Breast epithelium (tissue), 4 donors: ENCODE results near the gene CCNL2. TPM values are rescaled to one million over a fixed set of nuclear protein-coding genes. Genes with fewer than 3 reads are reported as not detected.
A peak's percentile ranks its signal among the peaks of the same experiment; 100 is the strongest.

Experiments used
- DNase-seq, 2 donors: peaks; one replicate each; pipeline ENCODE4 v3.0.0-alpha.2; 2019; ENCODE audit warnings: low spot score in 2 of 2
- H3K27ac ChIP-seq, 2 donors: fragments of 200-600 bp; sonication (generic) in 1 of 2; one replicate each; pipeline ENCODE4 v1.5.1; 2016 to 2019; ENCODE audit warnings: mild to moderate bottlenecking in 1 of 2
- H3K27me3 ChIP-seq, 2 donors: fragments of 200-600 bp; sonication (generic) in 1 of 2; one replicate each; pipeline versions ENCODE4 v1.5.1 to v1.6.0; 2017 to 2019; ENCODE audit warnings: control low read depth in 1 of 2, mild to moderate bottlenecking in 1 of 2
- H3K36me3 ChIP-seq: fragments of 200-600 bp; one replicate; pipeline ENCODE4 v1.5.1; 2019
- H3K4me1 ChIP-seq, 2 donors: fragments of 200-600 bp; sonication (generic); one replicate each; pipeline ENCODE4 v1.5.1; 2016 to 2019; ENCODE audit warnings: control low read depth in 1 of 2
- H3K4me3 ChIP-seq, 3 donors: fragments of 200-600 bp; sonication (generic); 1 replicate in 2 of 3; 2 replicates in 1 of 3; pipeline ENCODE4 v1.5.1; 2016 to 2019; ENCODE audit warnings: mild to moderate bottlenecking in 3 of 3, moderate library complexity in 2 of 3
- H3K9me3 ChIP-seq, 2 donors: fragments of 200-600 bp; sonication (generic) in 1 of 2; one replicate each; pipeline ENCODE4 v1.5.1; 2016 to 2019; ENCODE audit warnings: control low read depth in 1 of 2
- POLR2A ChIP-seq: fragments of 450-650 bp; IDR thresholded peaks from one replicate; pipeline ENCODE4 v1.6.1; 2016; ENCODE audit warnings: antibody characterized with exemption, mild to moderate bottlenecking, moderate library complexity
- POLR2AphosphoS5 ChIP-seq, 3 donors: sonication (generic); formaldehyde crosslinking; IDR thresholded peaks; one replicate each; pipeline ENCODE4 v1.6.1; 2017; ENCODE audit warnings: antibody characterized with exemption in 3 of 3
- intact Hi-C: fragments of 100-400 bp; cut with DNase I; formaldehyde crosslinking; loops from one replicate; pipeline ENCODE4 v1.15.1; 2023; ENCODE audit warnings: low total_unique reads
- total RNA-seq, 3 donors: library from RNA; depleted of rRNA; stranded (reverse); fragments of >200 nt; gene quantifications; one replicate each; pipeline ENCODE4 v1.1.0, GENCODE V29; 2016
- TF ChIP-seq, protein P1 (sequence below), 3 donors: fragments of 450-650 bp; IDR thresholded peaks; one replicate each; pipeline ENCODE4 v1.5.1; 2016 to 2017; ENCODE audit warnings: antibody characterized with exemption in 3 of 3, mild to moderate bottlenecking in 3 of 3, moderate library complexity in 3 of 3

Gene CCNL2
- total RNA-seq, 3 donors from 2014 or later = 170 to 325 (median 285) TPM

DNA sequence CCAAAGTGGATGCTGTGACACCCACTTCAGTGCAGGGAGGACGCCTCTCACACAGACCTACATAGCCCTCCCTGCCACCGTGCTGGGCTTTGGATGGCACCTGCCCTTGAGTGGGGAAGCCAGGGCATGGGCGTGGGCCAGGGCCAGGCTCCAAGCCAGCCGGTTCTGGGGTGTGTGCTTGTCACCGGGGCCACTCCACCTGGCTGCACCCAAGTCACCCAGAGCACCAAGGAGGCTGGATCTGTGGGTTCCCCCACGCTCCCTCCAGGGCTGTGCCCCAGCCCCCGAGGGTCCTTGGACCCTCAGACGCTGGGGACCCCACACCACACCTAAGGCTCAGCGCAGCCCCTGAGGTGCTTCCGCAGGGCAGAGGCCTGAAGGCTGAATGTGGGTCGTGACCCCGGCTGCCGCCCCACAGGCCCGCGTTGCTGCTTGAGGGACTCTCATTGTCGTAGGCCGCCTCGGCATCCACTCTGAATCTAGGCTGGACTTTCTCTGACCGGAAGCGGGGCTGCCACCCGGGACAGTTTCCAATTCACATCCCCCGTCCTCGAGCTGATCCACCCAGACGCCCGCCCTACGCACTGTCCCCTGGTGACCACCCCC, 42.2 kb downstream of the CCNL2 start:
- Histone ChIP-seq H3K4me1 (peaks cover 28 to 35% of the 10 kb centered on the region in 2 donors), H3K36me3 (no peaks in the 10 kb centered on the region), H3K9me3 (no peaks in the 10 kb centered on the region), H3K27ac (peak overlapping the region; percentile 92 to 98), H3K27me3 (no peaks in the 10 kb centered on the region), H3K4me3 (peak overlapping the region; percentile 70 to 76 (median 71))
- no peak for TF ChIP-seq POLR2AphosphoS5 (IDR thresholded peaks at IDR 0.05)
- TF ChIP-seq, protein P1, sequence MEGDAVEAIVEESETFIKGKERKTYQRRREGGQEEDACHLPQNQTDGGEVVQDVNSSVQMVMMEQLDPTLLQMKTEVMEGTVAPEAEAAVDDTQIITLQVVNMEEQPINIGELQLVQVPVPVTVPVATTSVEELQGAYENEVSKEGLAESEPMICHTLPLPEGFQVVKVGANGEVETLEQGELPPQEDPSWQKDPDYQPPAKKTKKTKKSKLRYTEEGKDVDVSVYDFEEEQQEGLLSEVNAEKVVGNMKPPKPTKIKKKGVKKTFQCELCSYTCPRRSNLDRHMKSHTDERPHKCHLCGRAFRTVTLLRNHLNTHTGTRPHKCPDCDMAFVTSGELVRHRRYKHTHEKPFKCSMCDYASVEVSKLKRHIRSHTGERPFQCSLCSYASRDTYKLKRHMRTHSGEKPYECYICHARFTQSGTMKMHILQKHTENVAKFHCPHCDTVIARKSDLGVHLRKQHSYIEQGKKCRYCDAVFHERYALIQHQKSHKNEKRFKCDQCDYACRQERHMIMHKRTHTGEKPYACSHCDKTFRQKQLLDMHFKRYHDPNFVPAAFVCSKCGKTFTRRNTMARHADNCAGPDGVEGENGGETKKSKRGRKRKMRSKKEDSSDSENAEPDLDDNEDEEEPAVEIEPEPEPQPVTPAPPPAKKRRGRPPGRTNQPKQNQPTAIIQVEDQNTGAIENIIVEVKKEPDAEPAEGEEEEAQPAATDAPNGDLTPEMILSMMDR (IDR thresholded peaks at IDR 0.05) = no peak
- intact Hi-C loops = no loop called here
- no peak for DNase-seq

DNA sequence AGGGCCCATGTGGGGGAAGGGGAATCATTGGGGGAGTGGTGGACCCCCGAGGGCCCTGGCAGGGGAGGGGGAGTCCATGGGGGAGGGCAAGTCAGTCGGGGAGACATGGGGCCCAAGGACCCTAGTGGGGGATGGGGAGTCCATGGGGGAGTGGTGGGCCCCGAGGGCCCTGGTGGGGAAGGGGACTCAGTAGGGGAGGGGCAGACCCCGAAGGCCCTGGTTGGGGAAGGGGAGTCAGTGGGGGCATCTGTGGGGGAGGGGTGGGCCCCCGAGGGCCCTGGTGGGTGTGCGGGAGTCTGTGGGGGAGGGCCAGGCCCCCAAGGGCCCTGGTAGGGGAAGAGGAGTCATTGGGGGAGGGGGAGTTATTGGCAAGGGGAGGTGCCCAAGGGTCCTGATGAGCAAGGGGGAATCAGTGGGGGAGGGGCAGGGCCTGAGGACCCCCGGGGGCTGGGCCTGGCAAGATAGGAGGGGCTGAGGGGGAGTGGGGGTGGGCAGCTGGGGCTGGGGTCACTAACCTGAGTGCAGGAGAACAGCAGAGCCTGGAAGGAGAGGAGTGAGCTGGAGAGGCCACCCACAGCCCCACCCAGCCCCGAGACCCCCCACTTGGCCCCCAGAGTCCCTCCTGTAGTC, 42.9 kb downstream of the CCNL2 start:
- Histone ChIP-seq H3K27ac (peak overlapping the region; percentile 92 to 98), H3K36me3 (no peaks in the 10 kb centered on the region), H3K27me3 (no peaks in the 10 kb centered on the region), H3K4me1 (peaks cover 27 to 29% of the 10 kb centered on the region in 2 donors), H3K4me3 (peak overlapping the region; percentile 70 to 76 (median 71)), H3K9me3 (no peaks in the 10 kb centered on the region)
- intact Hi-C loops = no loop called here
- DNase-seq = no peak
- TF ChIP-seq POLR2A (no peak), POLR2AphosphoS5 (IDR thresholded peaks at IDR 0.05) (no peak)
- TF ChIP-seq, protein P1 (IDR thresholded peaks at IDR 0.05) = no peak

DNA sequence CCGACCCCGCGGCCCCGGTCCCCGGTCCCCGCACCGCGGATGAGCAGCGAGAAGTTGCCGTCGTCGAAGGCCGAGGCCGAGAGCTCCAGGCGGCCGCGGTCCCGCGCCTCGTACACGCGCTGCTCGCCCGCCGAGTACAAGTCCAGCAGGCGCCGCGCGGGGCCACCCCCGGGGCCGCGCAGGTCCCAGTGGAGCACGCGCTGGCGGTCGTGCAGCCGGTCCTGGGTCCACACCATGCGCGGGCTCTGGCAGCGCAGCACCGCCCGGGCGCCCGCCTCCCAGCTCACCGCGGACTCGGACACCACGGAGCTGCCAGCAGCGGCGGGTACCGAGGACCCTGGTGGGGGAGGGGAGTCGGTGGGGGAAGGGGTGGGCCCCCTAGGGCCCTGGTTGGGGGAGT, 43.7 kb downstream of the CCNL2 start:
- Histone ChIP-seq H3K4me3 (peak overlapping the region; percentile 24 to 76 (median 70)), H3K4me1 (peaks cover 20 to 23% of the 10 kb centered on the region in 2 donors), H3K9me3 (no peaks in the 10 kb centered on the region), H3K36me3 (no peaks in the 10 kb centered on the region), H3K27me3 (no peaks in the 10 kb centered on the region), H3K27ac (peak overlapping the region in 1 of 2 donors; percentile 98)
- TF ChIP-seq POLR2A (no peak), POLR2AphosphoS5 (IDR thresholded peaks at IDR 0.05) (no peak)
- TF ChIP-seq, protein P1 (IDR thresholded peaks at IDR 0.05) = no peak
- DNase-seq = no peak
- intact Hi-C loops = no loop called here

DNA sequence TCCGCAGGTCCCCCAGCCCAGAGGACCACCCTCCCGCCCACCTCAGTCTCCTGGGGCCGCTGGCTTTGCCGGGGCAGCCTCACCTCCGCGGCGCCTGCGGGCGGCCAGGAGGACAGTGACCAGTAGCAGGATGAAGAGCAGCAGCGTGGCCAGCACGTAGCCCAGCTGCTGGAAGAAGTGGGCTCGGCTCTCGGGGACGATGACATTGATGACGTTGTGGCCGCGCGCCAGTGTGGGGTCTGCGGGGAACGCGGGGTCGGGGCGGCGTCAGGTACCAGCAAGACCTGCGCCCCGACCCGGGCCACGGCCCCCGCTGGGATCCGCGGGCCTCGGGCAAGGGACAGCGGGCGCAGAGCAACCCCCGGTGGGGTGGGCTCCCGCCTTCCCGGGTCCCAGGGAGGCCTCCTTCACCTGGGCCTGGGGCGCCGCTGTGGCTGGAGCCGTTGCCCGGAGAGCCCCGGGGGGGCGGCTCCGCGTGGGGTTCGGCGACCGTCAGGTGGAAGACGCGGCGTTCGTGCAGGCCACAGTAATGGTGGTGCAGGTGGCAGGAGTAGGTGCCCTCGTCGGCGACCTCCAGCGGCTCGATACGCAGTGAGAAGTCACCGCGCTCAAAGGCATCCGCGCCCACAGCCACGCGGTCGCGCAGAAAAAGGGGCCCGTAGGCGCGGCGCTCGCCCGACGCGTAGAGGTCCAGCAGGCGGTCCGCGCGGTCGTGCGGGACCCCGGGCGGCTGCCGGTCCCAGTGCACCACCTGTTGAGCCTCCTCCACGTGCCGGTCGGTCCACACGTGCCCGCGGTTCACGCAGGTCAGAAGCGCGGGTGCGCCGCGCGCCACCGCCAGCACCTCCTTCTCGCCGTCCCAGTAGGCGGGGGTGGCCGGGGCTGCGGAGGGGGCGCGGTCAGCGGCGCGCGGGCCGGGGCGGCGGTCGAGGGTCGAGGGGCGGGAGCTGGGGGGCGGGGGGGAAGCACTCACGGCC, 44.6 kb downstream of the CCNL2 start:
- H3K27me3 ChIP-seq = no peaks in the 10 kb centered on the region
- peak overlapping the region; percentile 33 to 98 for H3K27ac ChIP-seq
- DNase-seq = no peak
- no peak for TF ChIP-seq POLR2A
- TF ChIP-seq, protein P1 (IDR thresholded peaks at IDR 0.05) = no peak
- TF ChIP-seq POLR2AphosphoS5 (IDR thresholded peaks at IDR 0.05) = no peak
- H3K4me1 ChIP-seq = peaks cover 13 to 18% of the 10 kb centered on the region in 2 donors
- H3K9me3 ChIP-seq = no peaks in the 10 kb centered on the region
- intact Hi-C loops = no loop called here
- H3K4me3 ChIP-seq = peak overlapping the region; percentile 24 to 76 (median 70)
- H3K36me3 ChIP-seq = no peaks in the 10 kb centered on the region
